ENCODE results near the gene LRRC3.

The LRRC3 gene

GRCh38 chr21:44510508-44511218 lies 55.4 kb downstream of the LRRC3 start:
- peak; percentile 63; the same call in 1 of the 2 replicates for TF ChIP-seq CTCF (conservative IDR thresholded peaks at IDR 0.05; ENCODE audit: low read depth, low read length)
- H3K4me3 ChIP-seq (IDR thresholded peaks at IDR 0.05; ENCODE audit: insufficient read depth, low read depth, low read length): no peak overlapping the region

DNA sequence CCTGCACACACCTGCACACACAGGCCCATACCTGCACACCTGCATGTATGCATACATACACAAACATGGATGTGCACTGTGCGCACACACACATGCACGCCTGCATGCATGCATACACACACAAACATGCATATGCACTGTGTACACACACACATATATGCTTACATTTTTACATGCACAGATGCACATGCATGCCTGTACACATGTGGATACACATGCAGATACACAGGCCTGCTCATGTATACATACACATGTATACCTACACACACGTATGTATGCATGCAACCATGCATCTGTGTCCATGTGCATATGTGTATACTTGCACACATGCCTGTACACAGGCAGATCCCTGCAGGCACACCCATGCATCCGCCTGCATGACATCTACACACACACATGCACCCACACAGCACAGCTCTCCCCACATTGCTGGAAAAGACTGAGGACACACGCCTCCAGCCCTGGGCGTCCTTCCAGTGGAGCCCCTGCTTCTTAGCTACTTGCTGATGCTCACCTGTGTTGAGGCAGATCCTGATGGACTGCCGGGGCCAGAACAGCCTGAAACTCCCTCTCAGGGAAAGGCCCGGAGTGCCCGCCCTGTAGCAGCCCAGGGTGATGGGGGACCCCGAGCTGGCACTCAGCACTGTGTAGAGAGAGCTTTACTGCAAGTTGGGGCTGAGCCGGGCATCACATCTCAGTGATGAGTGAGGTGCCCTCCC lies 56.1 kb downstream of the LRRC3 start:
- H4K20me1 ChIP-seq (ENCODE audit: insufficient read depth): no peaks in the 10 kb centered on the region
- no peak overlapping the region for H3K4me3 ChIP-seq (IDR thresholded peaks at IDR 0.05; ENCODE audit: insufficient read depth, low read depth, low read length)
- peaks cover 76% of the 10 kb centered on the region for H3K27me3 ChIP-seq (ENCODE audit: insufficient read depth, low read depth)
- no peak for TF ChIP-seq CTCF (conservative IDR thresholded peaks at IDR 0.05; ENCODE audit: low read depth, low read length)
- no peak overlapping the region for H3K9ac ChIP-seq
- no peaks in the 10 kb centered on the region for H3K4me1 ChIP-seq (ENCODE audit: low read depth, poor library complexity, severe bottlenecking)
- no peaks in the 10 kb centered on the region for H3K36me3 ChIP-seq (ENCODE audit: insufficient read depth)
- H3K79me2 ChIP-seq (ENCODE audit: insufficient read depth, low read depth): no peaks in the 10 kb centered on the region
- no peak overlapping the region for H2AFZ ChIP-seq (ENCODE audit: low read depth)
- H3K27ac ChIP-seq: no peak overlapping the region
- no peak overlapping the region for H3K4me2 ChIP-seq

More at GRCh38 chr21:44510508-44511218, 55.4 kb downstream of the LRRC3 start:
- Histone ChIP-seq H3K27ac (no peak overlapping the region), H3K27me3 (ENCODE audit: insufficient read depth, low read depth) (peaks cover 76% of the 10 kb centered on the region), H2AFZ (ENCODE audit: low read depth) (no peak overlapping the region), H3K4me1 (ENCODE audit: low read depth, poor library complexity, severe bottlenecking) (no peaks in the 10 kb centered on the region), H3K36me3 (ENCODE audit: insufficient read depth) (no peaks in the 10 kb centered on the region), H3K4me2 (no peak overlapping the region), H3K79me2 (ENCODE audit: insufficient read depth, low read depth) (no peaks in the 10 kb centered on the region), H4K20me1 (ENCODE audit: insufficient read depth) (no peaks in the 10 kb centered on the region), H3K9ac (no peak overlapping the region)
